H1 (cell line): ENCODE measurements around the gene ZFAND3. TPM values are rescaled to one million over a fixed set of nuclear protein-coding genes. Genes with fewer than 3 reads are reported as not detected.

Experiments used
- CTCF ChIA-PET: fragments of 300-600 bp; sonication (Branson Sonifier 250); formaldehyde crosslinking; loops from one replicate; lab custom pipeline; 2021; ENCODE audit not compliant: partially characterized antibody; lab: Charles Lee
- POLR2A ChIA-PET: fragments of 300-600 bp; sonication (Branson Sonifier 250); formaldehyde crosslinking; loops from one replicate; lab custom pipeline; 2021; ENCODE audit warnings: inconsistent platforms; ENCODE audit not compliant: partially characterized antibody; lab: Charles Lee
- DNase-seq, 2 experiments: peaks; one replicate each; pipeline versions ENCODE4 v3.0.0 to v3.0.0-alpha.2; 2010 to 2022; ENCODE audit warnings: low spot score in 2 of 2, low read depth in 1 of 2, mixed read lengths in 1 of 2
- FAIRE-seq: peaks from 2 replicates; lab custom pipeline; 2011; peaks lifted over from hg19 to GRCh38; lab: Jason Lieb, UNC
- H2AFZ ChIP-seq: 2 replicates; pipeline ENCODE4 v1.8.1; 2012; ENCODE audit warnings: low read length, inconsistent platforms
- H2AK5ac ChIP-seq: 2 replicates; pipeline ENCODE4 v1.6.1; 2013; ENCODE audit warnings: low read depth, low read length
- H2BK120ac ChIP-seq: replicated peaks from 2 replicates; pipeline ENCODE3; 2013; ENCODE audit warnings: low read depth, low read length, inconsistent platforms
- H2BK12ac ChIP-seq: 2 replicates; pipeline ENCODE4 v1.6.1; 2013; ENCODE audit warnings: low read depth, low read length
- H2BK15ac ChIP-seq: 2 replicates; pipeline ENCODE4 v1.6.1; 2013; ENCODE audit warnings: low read length
- H2BK20ac ChIP-seq: 2 replicates; pipeline ENCODE4 v1.6.1; 2013; ENCODE audit warnings: low read length
- H2BK5ac ChIP-seq: 2 replicates; pipeline ENCODE4 v1.6.1; 2013; ENCODE audit warnings: low read depth, low read length
- H3K14ac ChIP-seq: 2 replicates; pipeline ENCODE4 v1.6.1; 2013; ENCODE audit warnings: inconsistent platforms; ENCODE audit not compliant: insufficient read length
- H3K18ac ChIP-seq: 2 replicates; pipeline ENCODE4 v1.6.1; 2013; ENCODE audit warnings: low read length; ENCODE audit errors: extremely low read depth
- H3K23ac ChIP-seq: 2 replicates; pipeline ENCODE4 v1.6.1; 2013; ENCODE audit warnings: inconsistent platforms; ENCODE audit not compliant: insufficient read length
- H3K23me2 ChIP-seq: 2 replicates; pipeline ENCODE4 v1.6.1; 2013; ENCODE audit warnings: low read depth, low read length
- H3K27ac ChIP-seq: 2 replicates; pipeline ENCODE4 v1.6.1; 2011; ENCODE audit warnings: low read depth, low read length, inconsistent platforms
- H3K27me3 ChIP-seq, 4 experiments: replicated peaks in 1 of 4; 1 replicate in 1 of 4; 2 replicates in 3 of 4; pipeline versions ENCODE4 v1.6.1 to v1.8.1; 2011 to 2013; ENCODE audit warnings: low read length in 3 of 4, mild to moderate bottlenecking in 3 of 4, inconsistent platforms in 2 of 4, mixed read lengths in 2 of 4, moderate library complexity in 1 of 4; ENCODE audit not compliant: control insufficient read depth in 3 of 4, insufficient read depth in 3 of 4; ENCODE audit errors: extremely low read depth in 1 of 4
- H3K36me3 ChIP-seq, 4 experiments: 2 replicates each; pipeline versions ENCODE4 v1.6.1 to v1.8.1; 2011 to 2013; ENCODE audit warnings: mild to moderate bottlenecking in 4 of 4, low read length in 3 of 4, moderate library complexity in 2 of 4, control low read depth in 1 of 4, inconsistent platforms in 1 of 4; ENCODE audit not compliant: insufficient read depth in 4 of 4, control insufficient read depth in 2 of 4
- H3K4ac ChIP-seq: replicated peaks from 2 replicates; pipeline ENCODE3; 2013; ENCODE audit warnings: low read length, low read depth, mixed read lengths, inconsistent platforms; ENCODE audit not compliant: insufficient read length
- H3K4me1 ChIP-seq, 4 experiments: replicated peaks in 1 of 4; 1 replicate in 1 of 4; 2 replicates in 3 of 4; pipeline versions ENCODE4 v1.6.1 to v1.8.1; 2011 to 2013; ENCODE audit warnings: low read length in 3 of 4, inconsistent platforms in 2 of 4, mixed read lengths in 1 of 4; ENCODE audit not compliant: insufficient read depth in 4 of 4, control insufficient read depth in 3 of 4
- H3K4me2 ChIP-seq, 2 experiments: 2 replicates each; pipeline versions ENCODE4 v1.6.1 to v1.8.1; 2011 to 2013; ENCODE audit warnings: low read depth in 2 of 2, low read length in 2 of 2, control low read depth in 1 of 2, inconsistent platforms in 1 of 2, mild to moderate bottlenecking in 1 of 2; ENCODE audit not compliant: insufficient read depth in 1 of 2
- H3K4me3 ChIP-seq, 4 experiments: fragments of 200-600, 300-600 bp in 1 of 4; sonication (generic), shearing (Covaris generic), sonication (Bioruptor Twin) in 1 of 4; 2 replicates each; pipeline versions ENCODE4 v1.5.1 to v1.8.1; 2011 to 2016; ENCODE audit warnings: low read length in 4 of 4, low read depth in 3 of 4, control low read depth in 2 of 4, inconsistent platforms in 2 of 4, mild to moderate bottlenecking in 2 of 4, mixed read lengths in 1 of 4, moderate library complexity in 1 of 4; ENCODE audit not compliant: insufficient read depth in 2 of 4; ENCODE audit errors: extremely low read depth in 1 of 4
- H3K56ac ChIP-seq: replicated peaks from 2 replicates; pipeline ENCODE3; 2013; ENCODE audit warnings: low read depth, mild to moderate bottlenecking, mixed read lengths, low read length, inconsistent platforms; ENCODE audit not compliant: insufficient read length
- H3K79me1 ChIP-seq: 2 replicates; pipeline ENCODE4 v1.6.1; 2013; ENCODE audit warnings: low read depth, low read length, control low read depth
- H3K79me2 ChIP-seq, 2 experiments: 2 replicates each; pipeline versions ENCODE4 v1.6.1 to v1.8.1; 2012 to 2013; ENCODE audit warnings: low read length in 2 of 2, mild to moderate bottlenecking in 2 of 2, inconsistent platforms in 1 of 2; ENCODE audit not compliant: insufficient read depth in 2 of 2, control insufficient read depth in 1 of 2
- H3K9ac ChIP-seq, 4 experiments: replicated peaks in 1 of 4; 1 replicate in 1 of 4; 2 replicates in 3 of 4; pipeline versions ENCODE4 v1.6.1 to v1.8.1; 2011 to 2013; ENCODE audit warnings: low read depth in 3 of 4, low read length in 3 of 4, control low read depth in 2 of 4, mild to moderate bottlenecking in 2 of 4, moderate library complexity in 2 of 4, inconsistent platforms in 1 of 4; ENCODE audit errors: extremely low read depth in 1 of 4
- H3K9me3 ChIP-seq, 2 experiments: 2 replicates each; pipeline versions ENCODE4 v1.6.1 to v1.8.1; 2012 to 2013; ENCODE audit warnings: mild to moderate bottlenecking in 2 of 2, moderate library complexity in 2 of 2, control low read depth in 1 of 2, inconsistent platforms in 1 of 2, low read depth in 1 of 2, low read length in 1 of 2, mixed read lengths in 1 of 2; ENCODE audit not compliant: insufficient read depth in 2 of 2
- H4K20me1 ChIP-seq, 2 experiments: replicated peaks in 1 of 2; 2 replicates each; pipeline versions ENCODE3 to v1.8.1; 2011 to 2013; ENCODE audit warnings: inconsistent platforms in 2 of 2, low read length in 2 of 2, mild to moderate bottlenecking in 1 of 2; ENCODE audit not compliant: insufficient read depth in 2 of 2, control insufficient read depth in 1 of 2
- H4K5ac ChIP-seq: 2 replicates; pipeline ENCODE4 v1.6.1; 2013; ENCODE audit warnings: low read length, low read depth, mixed read lengths, inconsistent platforms; ENCODE audit not compliant: insufficient read length
- H4K8ac ChIP-seq: 2 replicates; pipeline ENCODE4 v1.8.0; 2013; ENCODE audit warnings: mild to moderate bottlenecking, moderate library complexity, low read length, inconsistent platforms; ENCODE audit not compliant: insufficient read depth; ENCODE audit errors: extremely low read depth
- H4K91ac ChIP-seq: replicated peaks from 2 replicates; pipeline ENCODE3; 2013; ENCODE audit warnings: low read length, mixed read lengths, inconsistent platforms; ENCODE audit not compliant: insufficient read length
- BACH1 ChIP-seq: IDR thresholded peaks from 2 replicates; pipeline ENCODE4 v1.6.1; 2012; ENCODE audit warnings: low read length, improper control_type of control experiment
- NANOG ChIP-seq: IDR thresholded peaks from 2 replicates; pipeline ENCODE4 v1.6.1; 2011; ENCODE audit warnings: low read length, low read depth, mild to moderate bottlenecking, inconsistent platforms; ENCODE audit not compliant: insufficient read depth, poor library complexity, severe bottlenecking
- SIX5 ChIP-seq: IDR thresholded peaks from 2 replicates; pipeline ENCODE4 v1.6.1; 2011; ENCODE audit warnings: mild to moderate bottlenecking, low read depth, low read length
- SP4 ChIP-seq: IDR thresholded peaks from 2 replicates; pipeline ENCODE4 v1.6.1; 2012; ENCODE audit warnings: low read length, inconsistent platforms
- WGBS, 2 experiments: shearing (Covaris generic) in 1 of 2; methylation state at CpG; one replicate each; pipeline versions ENCODE4 v1.1.6 to v1.1.7; 2013 to 2015; ENCODE audit warnings: low lambda C conversion rate in 2 of 2, mixed read lengths in 2 of 2, inconsistent platforms in 1 of 2, low coverage in 1 of 2, missing lambda C conversion rate in 1 of 2; ENCODE audit not compliant: insufficient replicate concordance in 2 of 2, insufficient coverage in 1 of 2, insufficient read length in 1 of 2; ENCODE audit errors: extremely low coverage in 1 of 2, missing lambda C conversion rate in 1 of 2; 5-methylcytosine and 5-hydroxymethylcytosine counted together
- polyA plus RNA-seq, 7 experiments: library from polyadenylated mRNA; depleted of rRNA in 3 of 7; stranded (reverse) in 5 of 7; unstranded in 2 of 7; fragments of >200 nt in 5 of 7; fragments of 200-250 nt in 2 of 7; gene quantifications; 1 replicate in 5 of 7; 2 replicates in 1 of 7; 4 replicates in 1 of 7; pipeline versions ENCODE4 v1.2.1 to v1.2.3, GENCODE V29; 2011 to 2013; ENCODE audit warnings: missing spikeins in 2 of 7, mixed read lengths in 2 of 7
- total RNA-seq: library from RNA; stranded (reverse); fragmentation: NEBNext Ultra II Directional; extraction: Animal tissue kit (Norgen Biotek cat#: 25700); gene quantifications from 2 replicates; pipeline ENCODE4 v1.2.1, GENCODE V29; 2021

ZFAND3 gene
- total and polyA plus RNA-seq, 2 of the 8 experiments (the other 6 are each of a cell fraction or from before 2014, with no cell fraction given), result 13.0 to 51.3 TPM

GRCh38 chr6:37779902-37780628, 39.5 kb upstream of the ZFAND3 start:
- H3K23ac ChIP-seq, result no peak overlapping the region
- no peak overlapping the region for H3K4me2 ChIP-seq
- H3K56ac ChIP-seq, result no peak overlapping the region
- no peak overlapping the region for H3K14ac ChIP-seq
- DNase-seq (no peak), FAIRE-seq (no peak)
- H3K36me3 ChIP-seq, result no peaks in the 10 kb centered on the region
- H4K8ac ChIP-seq, result no peak overlapping the region; the same call in 1 of the 2 replicates
- H4K5ac ChIP-seq, result no peak overlapping the region
- peaks cover 15% of the 10 kb centered on the region for H3K23me2 ChIP-seq
- H3K4ac ChIP-seq, result no peak overlapping the region
- no peak overlapping the region for H3K27ac ChIP-seq
- no peak overlapping the region for H3K4me3 ChIP-seq
- H3K9me3 ChIP-seq, result no peaks in the 10 kb centered on the region
- H2BK5ac ChIP-seq, result no peak overlapping the region
- no peak overlapping the region; the same call in 1 of the 2 replicates for H2BK12ac ChIP-seq
- H4K20me1 ChIP-seq, result no peaks in the 10 kb centered on the region
- H2AK5ac ChIP-seq, result no peak overlapping the region
- H3K9ac ChIP-seq, result no peak overlapping the region
- CTCF ChIA-PET, result interaction anchor here (1.0 kb wide), 1 partner anchor 12 kb away, joined by 4 read pairs; no protein-coding TSS in a partner anchor
- TF ChIP-seq NANOG (no peak), BACH1 (no peak), SP4 (no peak), SIX5 (no peak)
- H3K18ac ChIP-seq, result no peak overlapping the region; the same call in 1 of the 2 replicates
- H3K79me1 ChIP-seq, result no peaks in the 10 kb centered on the region
- no peak overlapping the region for H2BK20ac ChIP-seq
- no peak overlapping the region for H2BK15ac ChIP-seq
- H2AFZ ChIP-seq, result no peak overlapping the region
- H2BK120ac ChIP-seq, result no peak overlapping the region
- no peak overlapping the region for H4K91ac ChIP-seq
- H3K79me2 ChIP-seq, result no peaks in the 10 kb centered on the region
- H3K4me1 ChIP-seq, result peaks cover 5 to 51% (median 34%) of the 10 kb centered on the region in 4 experiments
- POLR2A ChIA-PET, result interaction anchor here (0.6 to 0.8 kb wide), 2 partner anchors 44 to 1602 kb away, joined by 3 read pairs; no protein-coding TSS in a partner anchor
- 74% methylated on average over 7 of the region's 7 CpGs; no CpG with 5 or more reads in 1 of the 2 experiments for WGBS, 2 experiments
- peaks cover 0 to 32% (median 28%) of the 10 kb centered on the region in 4 experiments; a peak in 6 of 7 replicates for H3K27me3 ChIP-seq
